A549 (cell line): ENCODE results near the gene SYT13.

Source experiments
- MAFK ChIP-seq: fragments of 450-650 bp; IDR thresholded peaks from 2 replicates; pipeline ENCODE4 v1.6.1; 2014; ENCODE audit not compliant: partially characterized antibody
- POLR2A ChIP-seq: IDR thresholded peaks from 2 replicates; pipeline ENCODE4 v1.6.1; 2012; ENCODE audit warnings: mild to moderate bottlenecking, low read length
- TF ChIP-seq, protein P1 (sequence below): fragments of >200 bp; sonication (Bioruptor Twin); formaldehyde crosslinking; IDR thresholded peaks from 3 replicates; pipeline ENCODE4 v1.5.1; 2016

DNA sequence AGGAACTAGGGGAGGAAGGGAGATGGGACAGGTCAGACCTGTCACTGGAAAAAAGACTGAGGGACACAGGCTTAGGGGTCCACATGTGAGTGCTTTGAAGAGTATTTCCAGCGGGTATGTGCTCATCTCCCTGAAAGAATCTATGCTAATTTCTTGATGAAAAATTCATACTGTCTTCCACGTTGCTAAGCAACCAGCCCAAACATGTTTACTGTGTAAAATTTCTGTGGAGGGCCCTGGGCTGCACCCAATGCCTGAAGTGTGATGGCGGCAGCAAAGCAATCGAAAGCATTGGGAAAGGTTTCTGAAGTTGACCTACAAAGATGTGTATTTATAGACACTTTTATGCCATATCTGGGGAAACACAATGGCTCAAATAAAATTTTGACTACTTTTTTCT, 7.4 kb downstream of the SYT13 start:
- TF ChIP-seq POLR2A (no peak), MAFK (no peak)
- TF ChIP-seq, protein P1, sequence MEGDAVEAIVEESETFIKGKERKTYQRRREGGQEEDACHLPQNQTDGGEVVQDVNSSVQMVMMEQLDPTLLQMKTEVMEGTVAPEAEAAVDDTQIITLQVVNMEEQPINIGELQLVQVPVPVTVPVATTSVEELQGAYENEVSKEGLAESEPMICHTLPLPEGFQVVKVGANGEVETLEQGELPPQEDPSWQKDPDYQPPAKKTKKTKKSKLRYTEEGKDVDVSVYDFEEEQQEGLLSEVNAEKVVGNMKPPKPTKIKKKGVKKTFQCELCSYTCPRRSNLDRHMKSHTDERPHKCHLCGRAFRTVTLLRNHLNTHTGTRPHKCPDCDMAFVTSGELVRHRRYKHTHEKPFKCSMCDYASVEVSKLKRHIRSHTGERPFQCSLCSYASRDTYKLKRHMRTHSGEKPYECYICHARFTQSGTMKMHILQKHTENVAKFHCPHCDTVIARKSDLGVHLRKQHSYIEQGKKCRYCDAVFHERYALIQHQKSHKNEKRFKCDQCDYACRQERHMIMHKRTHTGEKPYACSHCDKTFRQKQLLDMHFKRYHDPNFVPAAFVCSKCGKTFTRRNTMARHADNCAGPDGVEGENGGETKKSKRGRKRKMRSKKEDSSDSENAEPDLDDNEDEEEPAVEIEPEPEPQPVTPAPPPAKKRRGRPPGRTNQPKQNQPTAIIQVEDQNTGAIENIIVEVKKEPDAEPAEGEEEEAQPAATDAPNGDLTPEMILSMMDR, result no peak
